A673 (cell line): ENCODE data around the gene PROK2. TPM values are rescaled to one million over a fixed set of nuclear protein-coding genes. Genes with fewer than 3 reads are reported as not detected.

Experiments used
- BruUV-seq: library from RNA; stranded (reverse); fragments of 400-500 nt; replicated peaks from 2 replicates; lab custom pipeline; 2021; lab: Mats Ljungman, UMichigan
- CTCF ChIA-PET: fragments of 300-600 bp; sonication (Branson Sonifier 250); formaldehyde crosslinking; loops from one replicate; lab custom pipeline; 2022; ENCODE audit warnings: antibody characterized with exemption; lab: Charles Lee
- POLR2A ChIA-PET: fragments of 300-600 bp; sonication (Branson Sonifier 250); formaldehyde crosslinking; loops from one replicate; lab custom pipeline; 2022; ENCODE audit warnings: antibody characterized with exemption; ENCODE audit not compliant: low non-redundant PET; lab: Charles Lee
- DNase-seq: peaks from one replicate; pipeline ENCODE4 v3.0.0-alpha.2; 2015; ENCODE audit warnings: low spot score
- H3K27ac ChIP-seq: fragments of 200-600 bp; sonication (generic); 2 replicates; pipeline ENCODE4 v1.5.1; 2016; ENCODE audit warnings: mixed run types, low read depth, mild to moderate bottlenecking, mixed read lengths, antibody characterized with exemption, low read length; ENCODE audit not compliant: poor library complexity, severe bottlenecking
- H3K27me3 ChIP-seq: fragments of 200-600 bp; sonication (generic); replicated peaks from 2 replicates; pipeline ENCODE4 v1.6.1; 2017; ENCODE audit warnings: mixed run types, low read depth, mild to moderate bottlenecking, mixed read lengths, antibody characterized with exemption, low read length; ENCODE audit not compliant: insufficient read depth, poor library complexity
- H3K36me3 ChIP-seq: fragments of 200-600 bp; sonication (generic); 2 replicates; pipeline ENCODE4 v1.6.1; 2016; ENCODE audit warnings: mixed run types, mild to moderate bottlenecking, mixed read lengths, antibody characterized with exemption, low read length; ENCODE audit not compliant: insufficient read depth, poor library complexity, severe bottlenecking
- H3K4me1 ChIP-seq: fragments of 200-600 bp; sonication (generic); 2 replicates; pipeline ENCODE4 v1.6.1; 2017; ENCODE audit warnings: mixed run types, mild to moderate bottlenecking, mixed read lengths, antibody characterized with exemption, low read length; ENCODE audit not compliant: insufficient read depth, poor library complexity, severe bottlenecking
- H3K4me3 ChIP-seq: fragments of 200-600 bp; sonication (generic); 2 replicates; pipeline ENCODE4 v1.5.1; 2016; ENCODE audit warnings: low read depth, mixed run types, mild to moderate bottlenecking, mixed read lengths, low read length; ENCODE audit not compliant: poor library complexity, severe bottlenecking
- H3K9me3 ChIP-seq: fragments of 200-600 bp; sonication (generic); 2 replicates; pipeline ENCODE4 v1.6.1; 2016; ENCODE audit warnings: mixed run types, low read depth, mild to moderate bottlenecking, mixed read lengths, antibody characterized with exemption, low read length; ENCODE audit not compliant: poor library complexity, severe bottlenecking
- EZH2 ChIP-seq: fragments of 200-600 bp; sonication (generic); IDR thresholded peaks from 2 replicates; pipeline ENCODE4 v1.6.1; 2017; ENCODE audit warnings: borderline replicate concordance, low read depth, mild to moderate bottlenecking, mixed read lengths, antibody characterized with exemption, low read length; ENCODE audit not compliant: poor library complexity, severe bottlenecking
- intact Hi-C: fragments of 100-400 bp; cut with micrococcal nuclease; formaldehyde crosslinking; loops from one replicate; pipeline ENCODE4 v1.10.0; 2022; ENCODE audit not compliant: unreplicated experiment
- total RNA-seq: library from RNA; stranded (reverse); gene quantifications from 2 replicates; pipeline ENCODE4 v1.2.3, GENCODE V29; 2021
- TF ChIP-seq, protein P1 (sequence below): fragments of 300-800, 200-600 bp; sonication (generic); conservative IDR thresholded peaks from 2 replicates; pipeline ENCODE4 v1.5.1; 2017; ENCODE audit warnings: low read depth, mild to moderate bottlenecking, antibody characterized with exemption, low read length, moderate library complexity, mixed read lengths

PROK2 gene
- total RNA-seq, 1 experiment from 2014 or later: 1.6 TPM

DNA sequence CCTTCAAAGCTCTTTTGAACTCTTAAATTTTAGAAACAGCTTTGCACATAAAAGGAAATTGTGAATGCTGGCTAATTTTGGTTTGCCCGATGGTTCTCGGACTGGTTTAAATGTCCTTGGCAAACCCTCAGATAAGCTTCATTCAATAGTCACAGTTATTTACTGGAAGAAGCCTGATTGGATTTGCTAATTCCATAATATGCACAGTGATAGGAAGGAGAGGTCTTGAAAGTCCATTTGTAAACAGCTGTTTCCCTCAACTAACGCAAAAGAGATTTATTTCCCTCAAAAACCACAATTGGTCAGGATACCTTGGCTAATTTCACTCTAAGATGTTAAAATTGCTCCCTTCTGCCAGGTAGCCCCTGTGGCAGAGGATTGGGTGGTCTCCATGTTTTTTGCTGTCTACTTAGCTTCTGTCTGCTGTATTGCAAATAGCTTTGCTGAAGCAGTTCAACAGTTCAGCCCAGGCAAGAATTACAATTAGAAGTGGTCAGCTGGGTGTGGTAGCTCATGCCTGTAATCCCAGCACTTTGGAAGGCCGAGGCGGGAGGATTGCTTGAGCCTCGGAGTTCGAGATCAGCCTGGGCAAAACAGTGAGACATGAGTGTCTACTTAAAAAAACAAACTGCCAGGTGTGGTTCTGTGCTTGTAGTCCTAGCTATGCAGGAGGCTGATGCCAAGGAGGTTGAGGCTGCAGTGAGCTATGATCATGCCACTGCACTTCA, 30.6 kb upstream of the PROK2 start:
- intact Hi-C loops: no loop called here
- TF ChIP-seq, protein P1, sequence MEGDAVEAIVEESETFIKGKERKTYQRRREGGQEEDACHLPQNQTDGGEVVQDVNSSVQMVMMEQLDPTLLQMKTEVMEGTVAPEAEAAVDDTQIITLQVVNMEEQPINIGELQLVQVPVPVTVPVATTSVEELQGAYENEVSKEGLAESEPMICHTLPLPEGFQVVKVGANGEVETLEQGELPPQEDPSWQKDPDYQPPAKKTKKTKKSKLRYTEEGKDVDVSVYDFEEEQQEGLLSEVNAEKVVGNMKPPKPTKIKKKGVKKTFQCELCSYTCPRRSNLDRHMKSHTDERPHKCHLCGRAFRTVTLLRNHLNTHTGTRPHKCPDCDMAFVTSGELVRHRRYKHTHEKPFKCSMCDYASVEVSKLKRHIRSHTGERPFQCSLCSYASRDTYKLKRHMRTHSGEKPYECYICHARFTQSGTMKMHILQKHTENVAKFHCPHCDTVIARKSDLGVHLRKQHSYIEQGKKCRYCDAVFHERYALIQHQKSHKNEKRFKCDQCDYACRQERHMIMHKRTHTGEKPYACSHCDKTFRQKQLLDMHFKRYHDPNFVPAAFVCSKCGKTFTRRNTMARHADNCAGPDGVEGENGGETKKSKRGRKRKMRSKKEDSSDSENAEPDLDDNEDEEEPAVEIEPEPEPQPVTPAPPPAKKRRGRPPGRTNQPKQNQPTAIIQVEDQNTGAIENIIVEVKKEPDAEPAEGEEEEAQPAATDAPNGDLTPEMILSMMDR: no peak
- TF ChIP-seq EZH2: no peak
- Histone ChIP-seq H3K36me3 (no peaks in the 10 kb centered on the region), H3K27ac (no peak overlapping the region), H3K4me3 (no peak overlapping the region), H3K27me3 (no peaks in the 10 kb centered on the region), H3K9me3 (no peaks in the 10 kb centered on the region), H3K4me1 (no peaks in the 10 kb centered on the region)
- ChIA-PET POLR2A (no interaction called here), CTCF (no interaction called here)
- BruUV-seq: no TSS peak
- no peak for DNase-seq

DNA sequence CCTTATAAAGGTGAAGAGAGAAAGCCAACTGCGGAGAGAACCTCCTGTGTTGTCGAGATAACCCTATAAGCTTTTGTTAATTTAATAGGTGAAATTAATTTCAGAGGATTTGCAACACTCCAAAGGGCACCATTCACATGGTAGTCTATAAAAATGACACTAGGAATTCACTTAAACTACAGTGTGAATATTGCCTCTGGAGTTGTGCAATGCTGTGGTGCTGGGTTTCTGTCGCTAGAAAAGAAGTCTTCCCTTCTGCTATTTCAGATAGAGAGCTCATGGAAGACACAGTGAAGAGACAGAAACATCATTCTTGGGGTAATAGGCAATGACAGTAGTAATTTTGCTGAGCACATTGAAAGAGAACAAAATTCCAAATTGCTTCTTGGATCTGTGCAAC, 28.8 kb upstream of the PROK2 start:
- no peak for DNase-seq
- ChIA-PET CTCF (no interaction called here), POLR2A (no interaction called here)
- Histone ChIP-seq H3K9me3 (no peaks in the 10 kb centered on the region), H3K4me1 (no peaks in the 10 kb centered on the region), H3K4me3 (no peak overlapping the region), H3K27ac (no peak overlapping the region), H3K27me3 (no peaks in the 10 kb centered on the region), H3K36me3 (no peaks in the 10 kb centered on the region)
- no peak for TF ChIP-seq EZH2
- TF ChIP-seq, protein P1: no peak
- BruUV-seq: no TSS peak
- intact Hi-C loops: no loop called here

DNA sequence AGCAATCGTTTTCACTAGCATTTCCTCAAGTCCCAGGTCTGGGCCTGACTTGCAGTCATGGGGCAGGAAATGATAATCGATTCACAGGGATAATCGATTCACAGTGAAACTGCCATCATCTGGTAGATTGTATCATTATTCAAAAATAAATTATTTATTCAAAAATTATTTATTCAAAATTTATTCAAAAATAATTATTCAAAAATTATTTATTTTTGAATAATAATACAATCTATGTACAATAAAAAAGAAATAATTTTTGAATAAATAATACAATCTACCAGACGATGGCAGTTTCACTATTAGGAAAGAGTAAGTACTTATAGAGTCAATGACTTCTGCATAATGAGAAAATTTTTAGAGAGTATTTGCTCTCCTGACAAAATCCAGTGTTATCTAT, 28.1 kb upstream of the PROK2 start:
- no peak overlapping the region for H3K27ac ChIP-seq
- H3K9me3 ChIP-seq: no peaks in the 10 kb centered on the region
- intact Hi-C loops: no loop called here
- H3K27me3 ChIP-seq: no peaks in the 10 kb centered on the region
- H3K4me3 ChIP-seq: no peak overlapping the region
- CTCF ChIA-PET: no interaction called here
- TF ChIP-seq, protein P1: no peak
- TF ChIP-seq EZH2: no peak
- no peaks in the 10 kb centered on the region for H3K4me1 ChIP-seq
- POLR2A ChIA-PET: no interaction called here
- BruUV-seq: no TSS peak
- no peaks in the 10 kb centered on the region for H3K36me3 ChIP-seq
- no peak for DNase-seq
